Measurements from ENCODE around the gene SUPT20H. TPM values are rescaled to one million over a fixed set of nuclear protein-coding genes. Genes with fewer than 3 reads are reported as not detected.

SUPT20H gene
- polyA plus RNA-seq, 3 donors = 24.7 to 39.8 (median 35.5) TPM

DNA sequence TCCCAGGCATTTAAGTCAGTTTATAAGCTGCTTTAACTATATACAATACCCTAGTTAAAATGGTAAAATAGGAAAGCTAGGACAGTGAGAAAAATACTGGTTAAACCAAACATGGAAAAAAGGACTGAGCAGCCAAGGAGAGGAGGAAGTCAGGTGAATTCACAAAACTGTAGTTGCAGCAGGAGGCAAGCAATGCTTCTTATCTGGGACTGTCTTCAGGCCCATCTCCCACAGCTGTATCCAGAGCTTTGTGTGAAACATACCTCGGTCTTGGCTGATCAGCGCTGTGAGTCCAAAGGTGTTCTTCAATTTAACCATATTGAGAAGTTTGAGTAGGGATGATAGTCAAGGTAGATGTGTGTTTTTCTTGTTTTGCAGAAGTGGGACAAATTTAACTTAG lies 15.7 kb upstream of the SUPT20H start:
- Mint-ChIP-seq H3K27ac (no peak overlapping the region), H3K9me3 (no peaks in the 10 kb centered on the region), H3K27me3 (ENCODE audit: low read depth in 3 of 3) (peaks cover 0 to 6% (median 2%) of the 10 kb centered on the region in 3 donors), H3K4me3 (no peak overlapping the region), H3K4me1 (peaks cover 3% of the 10 kb centered on the region), H3K36me3 (no peaks in the 10 kb centered on the region)
- WGBS (ENCODE audit: insufficient coverage) = no CpG with 5 or more reads among the region's 2 CpGs
- Histone ChIP-seq H3K4me2 (replicated peaks; ENCODE audit: extremely low read depth, low read length, poor library complexity, severe bottlenecking) (no peak overlapping the region), H3K4me1 (ENCODE audit: control insufficient read depth in 1 of 2, insufficient read depth in 2 of 2, low read length in 2 of 2) (no peaks in the 10 kb centered on the region), H3K27me3 (ENCODE audit: control insufficient read depth in 2 of 2, insufficient read depth in 2 of 2, low read length in 2 of 2) (no peaks in the 10 kb centered on the region), H3K79me2 (ENCODE audit: insufficient read depth, low read length) (no peaks in the 10 kb centered on the region), H3K36me3 (replicated peaks in 1 of 2; ENCODE audit: control insufficient read depth in 1 of 2, insufficient read depth in 2 of 2, low read length in 2 of 2) (no peaks in the 10 kb centered on the region), H2AFZ (ENCODE audit: insufficient read depth, low read depth, low read length, poor library complexity, severe bottlenecking) (no peak overlapping the region), H4K20me1 (ENCODE audit: insufficient read depth, low read length) (no peaks in the 10 kb centered on the region), H3K27ac (ENCODE audit: low read depth in 1 of 2, low read length in 2 of 2) (no peak overlapping the region), H3K9me3 (replicated peaks in 1 of 2; ENCODE audit: control insufficient read depth in 1 of 2, insufficient read depth in 1 of 2, low read length in 2 of 2) (no peaks in the 10 kb centered on the region), H3K9ac (ENCODE audit: insufficient read depth, low read length, poor library complexity, severe bottlenecking) (no peak overlapping the region), H3K4me3 (replicated peaks in 1 of 3; ENCODE audit: low read depth in 2 of 3, low read length in 3 of 3) (no peak overlapping the region)
- TF ChIP-seq, protein P1, sequence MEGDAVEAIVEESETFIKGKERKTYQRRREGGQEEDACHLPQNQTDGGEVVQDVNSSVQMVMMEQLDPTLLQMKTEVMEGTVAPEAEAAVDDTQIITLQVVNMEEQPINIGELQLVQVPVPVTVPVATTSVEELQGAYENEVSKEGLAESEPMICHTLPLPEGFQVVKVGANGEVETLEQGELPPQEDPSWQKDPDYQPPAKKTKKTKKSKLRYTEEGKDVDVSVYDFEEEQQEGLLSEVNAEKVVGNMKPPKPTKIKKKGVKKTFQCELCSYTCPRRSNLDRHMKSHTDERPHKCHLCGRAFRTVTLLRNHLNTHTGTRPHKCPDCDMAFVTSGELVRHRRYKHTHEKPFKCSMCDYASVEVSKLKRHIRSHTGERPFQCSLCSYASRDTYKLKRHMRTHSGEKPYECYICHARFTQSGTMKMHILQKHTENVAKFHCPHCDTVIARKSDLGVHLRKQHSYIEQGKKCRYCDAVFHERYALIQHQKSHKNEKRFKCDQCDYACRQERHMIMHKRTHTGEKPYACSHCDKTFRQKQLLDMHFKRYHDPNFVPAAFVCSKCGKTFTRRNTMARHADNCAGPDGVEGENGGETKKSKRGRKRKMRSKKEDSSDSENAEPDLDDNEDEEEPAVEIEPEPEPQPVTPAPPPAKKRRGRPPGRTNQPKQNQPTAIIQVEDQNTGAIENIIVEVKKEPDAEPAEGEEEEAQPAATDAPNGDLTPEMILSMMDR (IDR thresholded peaks at IDR 0.05) = peak; percentile 23
- no peak for DNase-seq
- intact Hi-C loops (cut with micrococcal nuclease) = no loop called here

DNA sequence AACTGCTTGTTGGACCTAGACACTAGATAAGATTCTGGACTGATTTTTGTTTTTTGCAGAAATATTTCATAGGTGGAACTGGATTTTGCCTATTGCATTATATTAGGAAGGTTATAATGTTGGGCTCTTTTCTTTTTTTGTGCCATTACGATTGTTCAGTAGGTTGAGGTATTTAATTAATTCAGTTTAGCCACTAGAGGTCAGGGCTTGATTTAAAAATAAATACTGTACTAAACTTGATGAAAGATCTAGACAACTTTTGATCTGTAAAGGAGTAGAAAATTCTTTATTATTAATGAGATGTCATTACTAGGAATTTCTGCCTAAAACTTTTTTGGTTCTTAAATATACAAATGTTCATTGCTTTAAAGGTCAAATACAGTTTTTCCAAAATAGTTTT lies 15.2 kb upstream of the SUPT20H start:
- Mint-ChIP-seq H3K36me3 (no peaks in the 10 kb centered on the region), H3K4me3 (no peak overlapping the region), H3K27ac (no peak overlapping the region), H3K9me3 (no peaks in the 10 kb centered on the region), H3K27me3 (ENCODE audit: low read depth in 3 of 3) (peaks cover 1 to 4% (median 2%) of the 10 kb centered on the region in 3 donors), H3K4me1 (peaks cover 3% of the 10 kb centered on the region)
- WGBS (ENCODE audit: insufficient coverage) = no CpG with 5 or more reads among the region's 1 CpG
- no peaks in the 10 kb centered on the region for H3K36me3 ChIP-seq (replicated peaks in 1 of 2; ENCODE audit: control insufficient read depth in 1 of 2, insufficient read depth in 2 of 2, low read length in 2 of 2)
- no peak overlapping the region for H3K9ac ChIP-seq (ENCODE audit: insufficient read depth, low read length, poor library complexity, severe bottlenecking)
- no peaks in the 10 kb centered on the region for H3K4me1 ChIP-seq (ENCODE audit: control insufficient read depth in 1 of 2, insufficient read depth in 2 of 2, low read length in 2 of 2)
- H2AFZ ChIP-seq (ENCODE audit: insufficient read depth, low read depth, low read length, poor library complexity, severe bottlenecking) = no peak overlapping the region
- H3K4me3 ChIP-seq (replicated peaks in 1 of 3; ENCODE audit: low read depth in 2 of 3, low read length in 3 of 3) = no peak overlapping the region
- H3K4me2 ChIP-seq (replicated peaks; ENCODE audit: extremely low read depth, low read length, poor library complexity, severe bottlenecking) = no peak overlapping the region
- intact Hi-C loops (cut with micrococcal nuclease) = loop anchor here in 1 of 2 donors (5.0 kb wide), 1 partner anchor 1513 kb away; no protein-coding TSS in a partner anchor
- no peak overlapping the region for H3K27ac ChIP-seq (ENCODE audit: low read depth in 1 of 2, low read length in 2 of 2)
- no peaks in the 10 kb centered on the region for H3K9me3 ChIP-seq (replicated peaks in 1 of 2; ENCODE audit: control insufficient read depth in 1 of 2, insufficient read depth in 1 of 2, low read length in 2 of 2)
- H4K20me1 ChIP-seq (ENCODE audit: insufficient read depth, low read length) = no peaks in the 10 kb centered on the region
- TF ChIP-seq, protein P1 (IDR thresholded peaks at IDR 0.05) = peak; percentile 67
- DNase-seq = peak in 1 of 3 donors; percentile 47
- H3K27me3 ChIP-seq (ENCODE audit: control insufficient read depth in 2 of 2, insufficient read depth in 2 of 2, low read length in 2 of 2) = no peaks in the 10 kb centered on the region
- H3K79me2 ChIP-seq (ENCODE audit: insufficient read depth, low read length) = no peaks in the 10 kb centered on the region
